OCI-LY7 (cell line): ENCODE measurements around the gene PTPA.

Source experiments
- EZH2phosphoT487 ChIP-seq: fragments of 200-600 bp; sonication (generic); IDR thresholded peaks from 2 replicates; pipeline ENCODE4 v1.6.1; 2018; ENCODE audit warnings: low read depth, borderline replicate concordance, mild to moderate bottlenecking, mixed run types, antibody characterized with exemption, low read length, moderate library complexity, mixed read lengths
- TF ChIP-seq, protein P1 (sequence below): fragments of 200-600 bp; sonication (generic); conservative IDR thresholded peaks from 2 replicates; pipeline ENCODE4 v1.5.1; 2014; ENCODE audit warnings: mild to moderate bottlenecking, antibody characterized with exemption, low read length, moderate library complexity, mixed read lengths

DNA sequence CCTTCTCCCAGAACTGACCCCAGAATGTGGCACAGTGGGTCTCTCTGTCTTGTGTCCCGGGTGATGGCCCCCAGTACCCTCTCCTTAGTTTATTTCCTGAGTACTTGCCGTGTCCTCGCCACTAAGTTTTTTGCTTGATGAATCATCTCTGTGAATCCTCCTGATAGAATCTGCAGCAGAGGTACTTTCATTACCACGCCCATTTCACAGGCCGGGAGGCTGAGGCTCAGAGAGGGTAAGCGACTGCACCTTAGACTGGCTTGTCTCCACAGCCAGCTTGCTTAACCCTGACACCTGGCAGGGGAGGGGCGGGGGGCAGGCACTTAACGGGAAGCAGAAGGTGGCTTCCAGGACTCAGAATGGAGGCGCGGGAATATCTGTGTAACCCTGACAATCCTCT lies 74.8 kb downstream of the PTPA start:
- TF ChIP-seq, protein P1, sequence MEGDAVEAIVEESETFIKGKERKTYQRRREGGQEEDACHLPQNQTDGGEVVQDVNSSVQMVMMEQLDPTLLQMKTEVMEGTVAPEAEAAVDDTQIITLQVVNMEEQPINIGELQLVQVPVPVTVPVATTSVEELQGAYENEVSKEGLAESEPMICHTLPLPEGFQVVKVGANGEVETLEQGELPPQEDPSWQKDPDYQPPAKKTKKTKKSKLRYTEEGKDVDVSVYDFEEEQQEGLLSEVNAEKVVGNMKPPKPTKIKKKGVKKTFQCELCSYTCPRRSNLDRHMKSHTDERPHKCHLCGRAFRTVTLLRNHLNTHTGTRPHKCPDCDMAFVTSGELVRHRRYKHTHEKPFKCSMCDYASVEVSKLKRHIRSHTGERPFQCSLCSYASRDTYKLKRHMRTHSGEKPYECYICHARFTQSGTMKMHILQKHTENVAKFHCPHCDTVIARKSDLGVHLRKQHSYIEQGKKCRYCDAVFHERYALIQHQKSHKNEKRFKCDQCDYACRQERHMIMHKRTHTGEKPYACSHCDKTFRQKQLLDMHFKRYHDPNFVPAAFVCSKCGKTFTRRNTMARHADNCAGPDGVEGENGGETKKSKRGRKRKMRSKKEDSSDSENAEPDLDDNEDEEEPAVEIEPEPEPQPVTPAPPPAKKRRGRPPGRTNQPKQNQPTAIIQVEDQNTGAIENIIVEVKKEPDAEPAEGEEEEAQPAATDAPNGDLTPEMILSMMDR: no peak
- TF ChIP-seq EZH2phosphoT487: no peak
